Progenitor cell of endocrine pancreas (in vitro differentiated cells): ENCODE measurements around the gene CALML3. TPM values are rescaled to one million over a fixed set of nuclear protein-coding genes. Genes with fewer than 3 reads are reported as not detected.

Source experiments
- DNase-seq: peaks from one replicate; pipeline ENCODE4 v3.0.0; 2021; ENCODE audit warnings: low spot score; ENCODE audit not compliant: unreplicated experiment
- H3K27ac Mint-ChIP-seq: 2 replicates; pipeline ENCODE4 v1.8.0; 2021; ENCODE audit warnings: mild to moderate bottlenecking, moderate library complexity, mixed read lengths
- H3K27me3 Mint-ChIP-seq: 2 replicates; pipeline ENCODE4 v1.8.0; 2021; ENCODE audit warnings: mixed read lengths
- H3K36me3 Mint-ChIP-seq: 2 replicates; pipeline ENCODE4 v1.8.0; 2022; ENCODE audit warnings: mixed read lengths; ENCODE audit not compliant: insufficient read depth
- H3K4me1 Mint-ChIP-seq: 2 replicates; pipeline ENCODE4 v1.8.0; 2021; ENCODE audit warnings: low read depth, mixed read lengths
- H3K4me3 Mint-ChIP-seq: 2 replicates; pipeline ENCODE4 v1.8.0; 2021; ENCODE audit warnings: low read depth, mild to moderate bottlenecking, moderate library complexity, mixed read lengths
- H3K9me3 Mint-ChIP-seq: 2 replicates; pipeline ENCODE4 v1.8.0; 2021; ENCODE audit warnings: low read depth, mixed read lengths
- total RNA-seq: library from RNA; stranded (reverse); gene quantifications from 2 replicates; pipeline ENCODE4 v1.2.1, GENCODE V29; 2021
- TF ChIP-seq, protein P1 (sequence below): fragments of 200-600 bp; sonication (generic); IDR thresholded peaks from one replicate; pipeline ENCODE4 v1.5.0; 2021; ENCODE audit warnings: antibody characterized with exemption, mild to moderate bottlenecking; ENCODE audit not compliant: unreplicated experiment

The CALML3 gene
- total RNA-seq, 1 donor from 2014 or later: not detected

DNA sequence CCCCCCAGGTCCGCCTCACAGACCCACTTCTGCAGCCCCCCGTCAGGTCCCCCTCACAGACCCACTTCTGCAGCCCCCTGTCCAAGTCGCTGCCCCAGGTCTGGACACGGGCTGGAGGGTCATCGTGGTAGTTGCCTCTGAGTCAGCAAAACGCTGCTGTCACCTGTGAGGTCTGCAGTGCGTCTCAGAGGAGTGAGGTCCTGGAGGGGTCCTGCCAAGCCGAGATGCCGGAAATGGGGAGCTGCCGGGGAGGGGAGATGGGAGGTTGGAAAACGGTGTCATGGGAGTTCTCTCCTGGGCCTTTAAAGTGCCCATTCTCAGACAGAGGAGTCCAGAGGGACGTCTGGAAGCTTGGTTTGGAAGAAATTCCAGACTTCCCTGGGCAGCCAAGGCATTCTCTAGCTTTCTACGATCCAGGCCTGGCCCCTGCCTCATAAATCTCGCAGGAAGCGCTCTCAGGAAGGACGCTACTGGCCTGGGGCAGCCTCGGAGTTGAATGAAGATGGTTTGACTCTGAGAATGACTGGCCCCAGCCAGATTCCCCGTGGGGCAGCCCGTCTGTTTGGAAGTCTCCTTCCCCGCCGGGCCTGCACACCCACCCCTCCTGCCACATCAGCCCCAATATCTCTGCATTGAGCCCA, 38.7 kb downstream of the CALML3 start:
- Mint-ChIP-seq H3K27me3 (peaks cover 34% of the 10 kb centered on the region), H3K4me3 (no peak overlapping the region), H3K27ac (no peak overlapping the region), H3K9me3 (no peaks in the 10 kb centered on the region), H3K4me1 (peaks cover 33% of the 10 kb centered on the region), H3K36me3 (no peaks in the 10 kb centered on the region)
- no peak for DNase-seq
- TF ChIP-seq, protein P1, sequence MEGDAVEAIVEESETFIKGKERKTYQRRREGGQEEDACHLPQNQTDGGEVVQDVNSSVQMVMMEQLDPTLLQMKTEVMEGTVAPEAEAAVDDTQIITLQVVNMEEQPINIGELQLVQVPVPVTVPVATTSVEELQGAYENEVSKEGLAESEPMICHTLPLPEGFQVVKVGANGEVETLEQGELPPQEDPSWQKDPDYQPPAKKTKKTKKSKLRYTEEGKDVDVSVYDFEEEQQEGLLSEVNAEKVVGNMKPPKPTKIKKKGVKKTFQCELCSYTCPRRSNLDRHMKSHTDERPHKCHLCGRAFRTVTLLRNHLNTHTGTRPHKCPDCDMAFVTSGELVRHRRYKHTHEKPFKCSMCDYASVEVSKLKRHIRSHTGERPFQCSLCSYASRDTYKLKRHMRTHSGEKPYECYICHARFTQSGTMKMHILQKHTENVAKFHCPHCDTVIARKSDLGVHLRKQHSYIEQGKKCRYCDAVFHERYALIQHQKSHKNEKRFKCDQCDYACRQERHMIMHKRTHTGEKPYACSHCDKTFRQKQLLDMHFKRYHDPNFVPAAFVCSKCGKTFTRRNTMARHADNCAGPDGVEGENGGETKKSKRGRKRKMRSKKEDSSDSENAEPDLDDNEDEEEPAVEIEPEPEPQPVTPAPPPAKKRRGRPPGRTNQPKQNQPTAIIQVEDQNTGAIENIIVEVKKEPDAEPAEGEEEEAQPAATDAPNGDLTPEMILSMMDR: no peak

DNA sequence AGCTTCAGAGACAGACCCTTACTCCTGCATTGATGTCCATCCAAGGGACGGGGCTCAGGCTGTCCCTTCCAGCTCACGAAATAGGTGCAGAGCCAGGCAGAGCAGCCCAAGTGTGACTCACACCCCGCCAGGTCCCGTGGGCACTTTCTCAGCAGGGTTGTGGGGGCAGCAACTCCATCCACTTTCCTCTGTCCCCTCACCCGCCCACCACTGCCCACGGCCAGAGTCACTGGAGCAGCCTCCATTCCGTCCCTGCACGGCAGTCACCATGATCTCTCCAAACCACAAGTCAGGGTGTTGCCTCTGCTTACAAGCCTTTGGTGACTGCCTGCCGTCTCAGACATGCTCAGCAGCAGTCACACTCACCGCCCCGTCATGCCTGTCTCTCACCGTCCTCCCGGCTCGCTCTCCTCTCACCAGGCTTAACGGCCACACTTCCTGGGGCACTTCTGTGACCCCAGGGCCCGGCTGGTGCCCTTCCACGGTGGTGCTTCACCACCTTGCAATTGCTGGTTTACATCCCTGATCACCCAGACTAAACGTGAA, 39.3 kb downstream of the CALML3 start:
- no peak overlapping the region for H3K4me3 Mint-ChIP-seq
- H3K36me3 Mint-ChIP-seq: no peaks in the 10 kb centered on the region
- TF ChIP-seq, protein P1: no peak
- H3K9me3 Mint-ChIP-seq: peaks cover 3% of the 10 kb centered on the region
- H3K27me3 Mint-ChIP-seq: peaks cover 34% of the 10 kb centered on the region
- no peak for DNase-seq
- peaks cover 33% of the 10 kb centered on the region for H3K4me1 Mint-ChIP-seq
- peak overlapping the region; percentile 15 for H3K27ac Mint-ChIP-seq

DNA sequence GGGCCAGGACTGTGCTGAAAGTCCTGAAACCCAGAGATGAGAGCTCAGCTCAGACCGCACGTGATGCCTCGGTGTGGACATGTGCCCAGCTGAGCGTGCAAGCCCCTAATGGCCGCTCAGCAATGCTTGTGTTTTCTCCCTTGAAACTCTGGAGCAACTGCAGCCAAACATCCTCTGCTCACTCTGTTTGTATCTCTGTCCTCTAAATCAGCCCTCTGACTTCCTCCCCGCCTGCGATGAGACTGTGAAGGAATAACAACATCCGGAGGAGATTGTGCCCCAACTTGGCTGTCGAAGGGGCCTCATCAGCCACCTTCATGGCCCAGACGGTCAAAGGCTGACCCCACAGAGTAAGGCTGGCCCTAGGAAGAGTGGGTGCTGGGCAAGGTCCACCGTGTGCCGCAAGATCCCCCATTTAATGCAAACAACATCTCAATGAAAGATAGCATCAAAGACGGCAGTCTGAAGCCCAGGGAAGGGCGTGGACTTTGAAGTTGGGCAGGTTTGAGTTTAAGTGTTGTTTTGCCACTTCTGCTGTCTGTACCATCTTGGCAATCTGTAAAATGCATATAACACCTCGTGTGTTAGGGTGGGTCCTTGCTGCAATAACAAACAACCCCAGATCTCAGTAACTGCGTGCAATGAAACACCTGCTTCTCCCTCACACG, 39.9 kb downstream of the CALML3 start:
- H3K36me3 Mint-ChIP-seq: no peaks in the 10 kb centered on the region
- H3K27ac Mint-ChIP-seq: no peak overlapping the region
- TF ChIP-seq, protein P1: no peak
- DNase-seq: no peak
- H3K27me3 Mint-ChIP-seq: peaks cover 34% of the 10 kb centered on the region
- no peak overlapping the region for H3K4me3 Mint-ChIP-seq
- H3K4me1 Mint-ChIP-seq: peaks cover 34% of the 10 kb centered on the region
- H3K9me3 Mint-ChIP-seq: peaks cover 3% of the 10 kb centered on the region

DNA sequence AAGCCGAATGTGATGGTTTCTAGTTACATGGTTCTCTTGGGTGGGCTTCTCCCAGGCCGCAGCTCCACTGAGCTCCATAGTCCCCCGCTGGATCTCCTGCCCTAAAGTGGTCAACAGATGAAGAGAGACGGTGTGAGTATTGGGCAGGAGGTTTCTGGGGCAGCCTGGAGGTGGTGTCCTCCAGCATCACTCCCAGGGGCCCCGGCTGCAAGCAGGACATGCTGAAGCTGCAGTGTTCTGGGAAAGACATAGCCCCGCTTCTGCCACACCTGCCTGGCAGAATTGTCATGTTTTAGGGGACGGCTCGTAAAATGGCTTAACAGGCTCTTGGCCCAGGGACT, 40.4 kb downstream of the CALML3 start:
- Mint-ChIP-seq H3K27me3 (peaks cover 36% of the 10 kb centered on the region), H3K36me3 (no peaks in the 10 kb centered on the region), H3K27ac (no peak overlapping the region), H3K4me3 (no peak overlapping the region), H3K4me1 (peaks cover 34% of the 10 kb centered on the region), H3K9me3 (peaks cover 3% of the 10 kb centered on the region)
- TF ChIP-seq, protein P1: no peak
- no peak for DNase-seq

DNA sequence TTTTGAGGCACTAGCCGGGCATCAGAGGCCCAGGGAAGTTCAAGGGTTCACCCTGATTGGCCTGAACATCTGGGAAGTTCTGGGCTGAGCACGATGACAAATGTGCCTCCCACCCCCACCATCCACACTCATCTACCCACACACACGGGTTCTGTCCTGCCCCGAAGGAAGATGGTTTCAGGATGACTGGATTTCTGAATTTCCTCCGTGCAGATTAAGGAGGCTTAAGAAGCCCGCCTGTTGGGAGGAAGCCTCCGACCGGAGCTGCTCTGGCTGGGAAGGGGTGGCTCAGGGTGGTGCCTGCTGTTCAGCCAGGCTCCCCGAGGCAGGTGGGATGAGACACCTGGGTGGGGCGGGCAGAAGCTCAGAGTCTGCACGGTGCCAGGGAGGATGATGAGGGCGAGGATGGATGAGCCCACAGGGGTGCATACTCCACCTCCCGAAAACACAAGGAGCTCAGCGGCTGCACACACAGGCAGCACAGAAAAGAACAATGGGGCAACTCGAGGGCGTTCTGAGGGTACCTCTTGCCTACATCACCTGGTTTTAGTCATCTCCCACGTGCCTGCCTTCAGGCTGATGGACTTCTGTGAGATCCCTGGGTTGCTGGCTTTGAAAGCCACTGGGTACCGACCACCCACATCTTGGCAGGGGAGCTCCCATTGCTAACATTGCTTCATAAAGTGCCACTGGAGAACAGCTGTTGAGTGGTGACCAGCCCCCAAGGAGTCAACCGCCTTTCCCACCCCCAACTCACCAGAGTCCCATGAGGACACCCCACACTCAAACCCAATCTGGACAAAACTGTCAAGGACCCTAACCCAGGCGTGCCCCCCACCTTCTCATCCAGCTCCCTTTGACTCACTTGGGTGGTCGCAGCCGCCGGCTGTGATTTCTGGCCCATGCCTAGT, 41.2 kb downstream of the CALML3 start:
- TF ChIP-seq, protein P1: no peak
- H3K4me3 Mint-ChIP-seq: no peak overlapping the region
- no peak overlapping the region for H3K27ac Mint-ChIP-seq
- H3K4me1 Mint-ChIP-seq: peaks cover 30% of the 10 kb centered on the region
- H3K27me3 Mint-ChIP-seq: peaks cover 32% of the 10 kb centered on the region
- no peak for DNase-seq
- no peaks in the 10 kb centered on the region for H3K36me3 Mint-ChIP-seq
- H3K9me3 Mint-ChIP-seq: peaks cover 3% of the 10 kb centered on the region
